ENCODE results near the gene DNPEP.

DNPEP gene

DNA sequence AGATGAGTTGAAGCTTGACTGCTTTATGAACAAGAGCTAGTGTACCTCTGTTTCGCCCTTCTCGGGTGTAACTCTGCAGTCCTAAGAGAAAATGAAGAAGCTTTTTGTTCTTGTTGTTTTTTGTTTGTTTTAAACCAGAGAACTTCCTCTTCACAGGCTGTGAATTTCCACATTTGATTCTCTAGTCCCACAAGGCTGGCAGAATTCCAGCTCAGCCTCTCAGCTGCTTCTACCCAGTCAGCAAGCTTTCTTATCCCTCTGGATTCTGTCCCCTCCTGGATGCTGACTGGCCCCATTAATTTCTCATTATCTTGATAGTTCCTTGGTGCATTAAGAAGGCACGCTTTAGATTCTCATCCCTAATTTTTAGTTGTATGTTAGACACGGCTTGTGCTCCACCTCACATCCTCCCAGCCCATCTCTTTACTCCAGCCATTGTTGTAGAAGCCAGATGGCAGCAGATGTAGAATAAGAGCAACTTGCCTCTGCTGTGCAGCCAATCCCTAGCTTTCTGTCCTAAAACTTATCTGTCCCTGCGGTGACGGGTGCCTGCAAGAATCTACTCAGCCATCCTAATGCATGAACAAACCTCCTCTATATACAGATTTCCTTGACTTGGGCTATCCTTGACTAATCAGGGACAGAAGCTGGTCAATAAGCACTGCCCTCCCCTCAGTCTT is 42.8 kb downstream of the DNPEP start:
- no peak for TF ChIP-seq POLR2A (IDR thresholded peaks at IDR 0.05; ENCODE audit: low read depth, low read length)
- no peak for FAIRE-seq
- DNase-seq (ENCODE audit: insufficient read length, low spot score), result no peak

DNA sequence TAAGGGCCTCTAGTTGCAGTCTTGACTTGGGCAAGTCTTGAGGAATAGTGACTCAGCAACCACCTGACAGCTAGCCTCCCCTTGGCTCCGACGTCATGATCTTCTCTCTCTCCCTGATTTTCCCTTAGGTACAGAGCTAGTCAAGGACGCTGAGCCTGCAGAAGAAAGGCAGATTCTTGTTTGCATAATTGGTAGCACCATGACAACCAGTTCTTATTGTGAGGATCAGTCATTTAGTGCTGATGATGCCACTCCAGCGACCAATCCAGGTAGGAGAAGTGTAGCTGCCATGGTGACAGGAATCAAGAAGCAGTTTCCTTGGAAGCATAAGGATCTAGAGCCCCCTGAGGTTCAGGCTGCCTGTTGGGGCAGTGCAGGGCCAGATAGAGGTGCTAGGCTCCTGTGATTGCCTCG is 52.3 kb downstream of the DNPEP start:
- FAIRE-seq, result no peak
- TF ChIP-seq POLR2A (IDR thresholded peaks at IDR 0.05; ENCODE audit: low read depth, low read length), result no peak
- DNase-seq (ENCODE audit: insufficient read length, low spot score), result no peak

DNA sequence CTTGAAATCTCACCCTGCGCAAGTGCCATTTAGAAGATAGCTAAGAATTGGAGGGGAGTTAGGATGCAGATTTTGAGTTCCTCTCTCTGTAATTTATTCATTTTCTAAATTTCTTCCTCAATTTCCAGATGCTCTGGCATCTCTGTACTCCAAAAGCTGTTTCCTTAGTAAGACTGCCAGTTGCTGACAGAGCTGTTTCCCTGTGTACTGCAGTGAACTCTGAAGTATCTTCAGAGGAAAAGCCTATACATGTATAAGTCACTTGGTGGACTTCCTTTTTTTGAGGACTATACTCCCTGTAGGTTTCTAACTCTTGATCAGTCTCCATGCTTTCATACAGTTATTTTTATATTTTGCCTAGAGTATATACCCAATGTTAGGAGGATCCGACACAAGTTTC is 53.6 kb downstream of the DNPEP start:
- TF ChIP-seq POLR2A (IDR thresholded peaks at IDR 0.05; ENCODE audit: low read depth, low read length), result no peak
- FAIRE-seq, result no peak
- DNase-seq (ENCODE audit: insufficient read length, low spot score), result no peak

DNA sequence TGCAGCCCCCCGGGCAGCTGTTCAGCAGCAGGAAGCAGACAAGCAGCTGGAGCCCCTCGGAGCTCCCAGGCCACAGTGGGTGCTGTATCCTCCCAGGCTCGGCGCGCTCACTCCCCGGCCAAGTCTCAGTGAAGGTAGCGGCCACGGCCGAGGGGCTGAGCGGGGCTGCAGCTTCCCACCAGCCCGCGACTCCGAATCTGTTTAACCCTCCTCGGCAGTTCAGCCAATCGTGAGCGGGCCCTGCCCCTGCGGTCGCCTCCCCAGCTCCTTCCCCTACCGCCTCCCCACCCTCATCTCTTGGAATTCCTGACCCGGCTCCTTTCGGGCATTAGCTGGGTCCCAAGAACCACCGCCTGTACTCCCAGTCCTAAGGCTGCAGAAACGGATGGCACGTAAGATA is 55.2 kb downstream of the DNPEP start, which contains the start of gene RESP18:
RESP18 (minus strand) TSS at position 203 of the 400 bp plus-strand sequence.
- DNase-seq (ENCODE audit: insufficient read length, low spot score) (no peak), FAIRE-seq (no peak)
- TF ChIP-seq POLR2A (IDR thresholded peaks at IDR 0.05; ENCODE audit: low read depth, low read length), result no peak

DNA sequence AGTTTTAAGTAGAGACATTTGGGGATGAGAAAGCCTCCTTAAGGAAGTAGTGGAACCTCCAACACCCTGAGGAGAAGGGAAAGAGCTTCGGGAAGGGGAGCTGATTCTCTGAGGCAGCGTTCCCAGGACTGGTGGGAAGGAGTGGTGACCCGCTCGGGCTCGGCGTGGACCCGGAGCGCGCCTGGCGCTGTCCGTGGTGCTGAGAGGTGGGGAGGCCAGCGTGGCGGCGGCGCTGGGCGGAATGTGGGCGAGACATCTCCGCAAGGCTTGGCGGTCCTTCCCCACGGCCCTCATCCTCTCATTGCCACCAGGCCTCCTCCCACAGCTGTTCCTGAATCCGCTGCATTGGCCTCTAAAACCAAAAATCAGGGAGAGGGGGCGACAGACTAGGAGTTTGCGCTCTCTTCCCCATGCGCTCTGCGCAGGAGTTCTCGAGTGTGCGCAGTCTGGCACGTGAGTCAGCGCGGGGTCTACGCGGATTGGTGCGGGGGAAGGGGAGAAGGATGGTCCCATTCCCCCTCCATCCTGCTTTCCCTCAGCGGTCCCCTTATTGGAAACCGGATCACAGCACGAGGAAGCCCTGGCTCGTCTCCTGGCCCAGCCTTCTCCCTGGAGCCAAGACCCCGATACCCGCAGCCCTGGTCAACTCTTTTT is 56.0 kb downstream of the DNPEP start:
- no peak for DNase-seq (ENCODE audit: insufficient read length, low spot score)
- no peak for FAIRE-seq
- TF ChIP-seq POLR2A (IDR thresholded peaks at IDR 0.05; ENCODE audit: low read depth, low read length), result no peak

DNA sequence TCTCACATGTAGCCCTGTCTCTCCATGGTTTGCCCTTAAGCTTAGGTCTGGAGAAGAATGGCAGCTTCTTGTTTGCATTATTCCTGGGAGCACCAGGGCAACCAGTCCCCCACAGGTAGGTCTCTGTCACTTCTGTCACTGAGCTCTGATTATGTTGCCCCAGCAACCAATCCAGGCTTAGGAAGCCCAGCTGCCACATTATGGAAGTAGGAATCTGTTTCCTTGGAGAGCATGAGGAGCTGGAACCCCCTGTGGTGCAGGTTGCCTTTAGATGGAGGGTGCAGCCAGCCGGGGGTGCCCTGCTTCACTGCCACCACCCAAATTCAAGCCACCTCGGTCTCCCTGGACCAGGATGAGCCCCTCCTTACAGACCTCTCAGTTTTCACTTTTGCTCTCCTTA is 60.0 kb downstream of the DNPEP start:
- FAIRE-seq (no peak), DNase-seq (ENCODE audit: insufficient read length, low spot score) (no peak)

DNA sequence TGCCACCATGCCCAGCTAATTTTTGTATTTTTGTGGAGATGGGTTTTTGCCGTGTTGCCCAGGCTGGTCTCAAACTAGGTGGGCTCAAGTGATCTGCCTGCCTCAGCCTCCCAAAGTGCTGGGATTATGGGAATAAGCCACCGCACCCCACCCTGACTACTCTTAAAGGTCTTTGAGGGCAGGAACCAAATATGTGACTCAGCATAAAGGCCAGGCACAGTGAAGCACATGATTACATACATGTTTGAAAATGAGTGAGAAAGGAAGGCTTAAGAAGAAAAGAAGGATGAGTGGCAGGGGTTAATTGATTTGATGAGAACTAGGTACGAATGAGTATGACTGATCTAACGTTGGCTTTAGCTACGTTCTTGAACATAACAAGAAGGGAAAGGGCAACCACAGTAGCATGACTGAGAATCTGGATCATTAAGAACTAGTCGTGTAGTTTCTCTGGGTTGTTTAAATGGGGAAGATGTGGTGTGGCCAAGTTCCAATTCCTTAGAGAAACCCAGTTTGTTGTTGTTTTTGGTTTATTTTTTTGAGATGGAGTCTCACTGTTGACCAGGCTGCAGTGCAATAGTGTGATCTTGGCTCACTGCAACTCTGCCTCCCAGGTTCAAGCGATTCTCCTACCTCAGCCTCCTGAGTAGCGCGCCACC is 61.9 kb downstream of the DNPEP start:
- FAIRE-seq, result no peak
- DNase-seq (ENCODE audit: insufficient read length, low spot score), result no peak
- TF ChIP-seq POLR2A (IDR thresholded peaks at IDR 0.05; ENCODE audit: low read depth, low read length), result no peak

More for the DNA sequence above, 60.0 kb downstream of the DNPEP start:
- no peak for TF ChIP-seq POLR2A (IDR thresholded peaks at IDR 0.05; ENCODE audit: low read depth, low read length)

DNA sequence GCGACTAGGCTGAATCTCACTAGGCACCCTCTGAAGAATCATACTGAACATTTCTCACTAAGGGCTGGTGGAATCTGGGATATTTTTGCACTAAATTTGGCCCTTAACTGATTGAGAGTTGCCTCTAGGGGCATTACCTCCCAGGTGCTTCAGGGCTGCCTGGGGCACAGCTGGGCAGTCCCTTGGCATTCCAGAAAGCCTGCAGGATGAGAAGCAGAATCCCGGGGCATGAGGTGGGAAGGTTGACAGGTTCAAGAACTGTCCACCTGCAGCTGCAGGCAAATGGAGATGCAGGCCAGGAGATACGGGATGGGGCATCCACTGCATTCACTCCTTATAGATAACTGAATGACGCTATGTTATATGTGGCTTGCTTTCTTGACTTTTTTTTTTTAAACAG is 62.6 kb downstream of the DNPEP start:
- DNase-seq (ENCODE audit: insufficient read length, low spot score) (no peak), FAIRE-seq (no peak)

DNA sequence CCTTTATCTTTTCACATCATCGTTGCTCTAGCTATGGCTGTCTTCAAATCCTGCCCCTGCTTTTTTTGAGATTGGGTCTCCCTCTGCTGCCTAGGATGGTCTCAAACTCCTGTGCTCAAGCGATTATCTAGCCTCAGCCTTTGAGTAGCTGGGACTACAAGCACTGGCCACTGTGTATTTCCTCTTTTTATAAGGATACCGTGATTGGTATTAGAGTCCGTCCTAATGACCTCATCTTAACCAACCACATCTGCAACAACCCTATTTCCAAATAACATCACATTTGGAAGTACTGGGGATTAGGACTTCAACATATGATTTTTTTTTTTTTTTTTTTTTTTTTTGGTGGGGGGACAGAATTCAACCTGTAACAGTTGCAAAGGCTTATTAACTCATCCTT is 64.3 kb downstream of the DNPEP start:
- FAIRE-seq (no peak), DNase-seq (ENCODE audit: insufficient read length, low spot score) (no peak)
- no peak for TF ChIP-seq POLR2A (IDR thresholded peaks at IDR 0.05; ENCODE audit: low read depth, low read length)

More for the DNA sequence above, 62.6 kb downstream of the DNPEP start:
- TF ChIP-seq POLR2A (IDR thresholded peaks at IDR 0.05; ENCODE audit: low read depth, low read length), result no peak
